ENCODE data around the gene ALK.

DNA sequence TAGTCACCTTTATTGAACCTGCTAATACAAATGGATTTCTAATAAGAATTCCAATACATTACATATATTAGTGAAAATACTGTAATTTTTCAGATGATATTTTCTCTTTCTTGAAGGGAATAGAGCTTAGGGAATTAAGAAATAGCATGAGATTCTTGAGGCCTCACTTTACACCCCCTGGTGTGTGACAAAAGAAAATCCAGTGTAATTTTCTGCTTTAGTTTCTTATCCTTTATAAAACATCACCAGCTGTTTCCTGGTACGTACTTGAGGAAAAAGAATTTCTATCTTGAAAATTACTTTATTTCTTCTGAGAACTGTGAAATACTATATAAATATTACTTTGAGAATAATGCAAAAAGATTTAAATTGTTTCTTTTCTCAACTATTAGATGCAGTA is 734.6 kb downstream of the ALK start:
- no peak for TF ChIP-seq EZH2 (IDR thresholded peaks at IDR 0.05; ENCODE audit: borderline replicate concordance, low read length)
- TF ChIP-seq, protein P1, sequence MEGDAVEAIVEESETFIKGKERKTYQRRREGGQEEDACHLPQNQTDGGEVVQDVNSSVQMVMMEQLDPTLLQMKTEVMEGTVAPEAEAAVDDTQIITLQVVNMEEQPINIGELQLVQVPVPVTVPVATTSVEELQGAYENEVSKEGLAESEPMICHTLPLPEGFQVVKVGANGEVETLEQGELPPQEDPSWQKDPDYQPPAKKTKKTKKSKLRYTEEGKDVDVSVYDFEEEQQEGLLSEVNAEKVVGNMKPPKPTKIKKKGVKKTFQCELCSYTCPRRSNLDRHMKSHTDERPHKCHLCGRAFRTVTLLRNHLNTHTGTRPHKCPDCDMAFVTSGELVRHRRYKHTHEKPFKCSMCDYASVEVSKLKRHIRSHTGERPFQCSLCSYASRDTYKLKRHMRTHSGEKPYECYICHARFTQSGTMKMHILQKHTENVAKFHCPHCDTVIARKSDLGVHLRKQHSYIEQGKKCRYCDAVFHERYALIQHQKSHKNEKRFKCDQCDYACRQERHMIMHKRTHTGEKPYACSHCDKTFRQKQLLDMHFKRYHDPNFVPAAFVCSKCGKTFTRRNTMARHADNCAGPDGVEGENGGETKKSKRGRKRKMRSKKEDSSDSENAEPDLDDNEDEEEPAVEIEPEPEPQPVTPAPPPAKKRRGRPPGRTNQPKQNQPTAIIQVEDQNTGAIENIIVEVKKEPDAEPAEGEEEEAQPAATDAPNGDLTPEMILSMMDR (IDR thresholded peaks at IDR 0.05; ENCODE audit: low read length) = no peak
